ENCODE results near the gene VSIG4.

DNA sequence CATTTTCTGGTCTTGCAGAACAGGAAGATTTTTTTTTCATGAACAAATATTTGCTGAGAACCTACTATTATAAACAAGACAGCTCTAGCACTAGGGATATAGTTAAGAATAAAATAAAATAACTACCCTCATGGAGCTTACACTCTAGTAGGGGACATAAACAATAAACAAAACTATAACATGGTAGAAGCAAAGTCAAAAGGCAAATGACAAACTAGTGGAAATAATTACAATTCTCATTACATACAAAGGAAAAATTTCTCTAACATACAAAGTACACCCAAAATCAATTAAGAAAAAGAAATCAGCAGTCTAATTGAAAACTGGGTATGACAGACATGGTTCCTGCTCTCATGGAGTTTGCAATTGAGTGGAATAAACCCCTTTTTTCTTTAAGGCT lies 32.0 kb downstream of the VSIG4 start:
- TF ChIP-seq, protein P1, sequence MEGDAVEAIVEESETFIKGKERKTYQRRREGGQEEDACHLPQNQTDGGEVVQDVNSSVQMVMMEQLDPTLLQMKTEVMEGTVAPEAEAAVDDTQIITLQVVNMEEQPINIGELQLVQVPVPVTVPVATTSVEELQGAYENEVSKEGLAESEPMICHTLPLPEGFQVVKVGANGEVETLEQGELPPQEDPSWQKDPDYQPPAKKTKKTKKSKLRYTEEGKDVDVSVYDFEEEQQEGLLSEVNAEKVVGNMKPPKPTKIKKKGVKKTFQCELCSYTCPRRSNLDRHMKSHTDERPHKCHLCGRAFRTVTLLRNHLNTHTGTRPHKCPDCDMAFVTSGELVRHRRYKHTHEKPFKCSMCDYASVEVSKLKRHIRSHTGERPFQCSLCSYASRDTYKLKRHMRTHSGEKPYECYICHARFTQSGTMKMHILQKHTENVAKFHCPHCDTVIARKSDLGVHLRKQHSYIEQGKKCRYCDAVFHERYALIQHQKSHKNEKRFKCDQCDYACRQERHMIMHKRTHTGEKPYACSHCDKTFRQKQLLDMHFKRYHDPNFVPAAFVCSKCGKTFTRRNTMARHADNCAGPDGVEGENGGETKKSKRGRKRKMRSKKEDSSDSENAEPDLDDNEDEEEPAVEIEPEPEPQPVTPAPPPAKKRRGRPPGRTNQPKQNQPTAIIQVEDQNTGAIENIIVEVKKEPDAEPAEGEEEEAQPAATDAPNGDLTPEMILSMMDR (IDR thresholded peaks at IDR 0.05): no peak
- TF ChIP-seq POLR2A (IDR thresholded peaks at IDR 0.05): no peak
